Stimulated activated CD8-positive, alpha-beta memory T cell treated with anti-CD3 and anti-CD28 coated beads, Interleukin-15, amount 100 ng/mL, for 4 hours (primary cell): ENCODE data around the gene TXNDC11.

Source experiments
- DNase-seq, 2 donors: peaks; one replicate each; pipeline ENCODE4 v3.0.0-alpha.2; 2020; ENCODE audit warnings: low read depth in 2 of 2

TXNDC11 gene

GRCh38 chr16:11691235-11691634 lies 51.4 kb downstream of the TXNDC11 start:
- DNase-seq = no peak

GRCh38 chr16:11689031-11689840 lies 53.4 kb downstream of the TXNDC11 start:
- no peak for DNase-seq

- no peak for DNase-seq
These were observed 54.2 kb downstream of the TXNDC11 start for GRCh38 chr16:11688520-11688886.

GRCh38 chr16:11687601-11688519 lies 54.8 kb downstream of the TXNDC11 start:
- no peak for DNase-seq

GRCh38 chr16:11686713-11687380 lies 55.8 kb downstream of the TXNDC11 start:
- DNase-seq = no peak

- DNase-seq = no peak
These were observed 56.6 kb downstream of the TXNDC11 start for GRCh38 chr16:11685844-11686618.

GRCh38 chr16:11684231-11685025 lies 58.2 kb downstream of the TXNDC11 start:
- no peak for DNase-seq

GRCh38 chr16:11683145-11683544 lies 59.5 kb downstream of the TXNDC11 start:
- no peak for DNase-seq

GRCh38 chr16:11682655-11683096 lies 60.0 kb downstream of the TXNDC11 start:
- DNase-seq = no peak

- DNase-seq = no peak
These were observed 60.5 kb downstream of the TXNDC11 start for GRCh38 chr16:11681976-11682654.

- DNase-seq = no peak
These were observed 61.1 kb downstream of the TXNDC11 start for GRCh38 chr16:11681556-11681955.

- no peak for DNase-seq
These were observed 62.4 kb downstream of the TXNDC11 start for GRCh38 chr16:11679941-11680911.

GRCh38 chr16:11679250-11679649 lies 63.4 kb downstream of the TXNDC11 start:
- DNase-seq = no peak

- no peak for DNase-seq
These were observed 64.4 kb downstream of the TXNDC11 start for GRCh38 chr16:11677959-11678881.

GRCh38 chr16:11677451-11677951 lies 65.2 kb downstream of the TXNDC11 start:
- no peak for DNase-seq

GRCh38 chr16:11676799-11677198 lies 65.9 kb downstream of the TXNDC11 start:
- no peak for DNase-seq
